A673 (cell line): Measurements from ENCODE around the gene RGS8.

Experiments used
- CTCF ChIP-seq: fragments of 300-800, 200-600 bp; sonication (generic); conservative IDR thresholded peaks from 2 replicates; pipeline ENCODE4 v1.5.1; 2017; ENCODE audit warnings: low read depth, mild to moderate bottlenecking, antibody characterized with exemption, low read length, moderate library complexity, mixed read lengths
- EZH2 ChIP-seq: fragments of 200-600 bp; sonication (generic); IDR thresholded peaks from 2 replicates; pipeline ENCODE4 v1.6.1; 2017; ENCODE audit warnings: borderline replicate concordance, low read depth, mild to moderate bottlenecking, mixed read lengths, antibody characterized with exemption, low read length; ENCODE audit not compliant: poor library complexity, severe bottlenecking

GRCh38 chr1:182670032-182670749, 14.2 kb downstream of the RGS8 start:
- no peak for TF ChIP-seq EZH2
- no peak for TF ChIP-seq CTCF
